H1 (cell line): ENCODE results near the gene CUL9. TPM values are rescaled to one million over a fixed set of nuclear protein-coding genes. Genes with fewer than 3 reads are reported as not detected.
A peak's percentile ranks its signal among the peaks of the same experiment; 100 is the strongest.

Source experiments
- ASH2L ChIP-seq: fragments of 200-600, 300-600 bp; sonication (generic); IDR thresholded peaks from one replicate; pipeline ENCODE4 v1.7.1; 2017; ENCODE audit warnings: low read length
- CHD2 ChIP-seq: IDR thresholded peaks from 2 replicates; pipeline ENCODE4 v1.6.1; 2012; ENCODE audit warnings: low read length, improper control_type of control experiment
- CHD7 ChIP-seq: fragments of 300-600 bp; sonication (generic); IDR thresholded peaks from 2 replicates; pipeline ENCODE4 v1.7.1; 2012; ENCODE audit warnings: low read length, moderate library complexity, mild to moderate bottlenecking, inconsistent platforms; ENCODE audit not compliant: insufficient replicate concordance
- FOSL1 ChIP-seq: IDR thresholded peaks from 2 replicates; pipeline ENCODE4 v1.6.1; 2011; ENCODE audit warnings: mild to moderate bottlenecking, low read depth, low read length, moderate library complexity; ENCODE audit not compliant: insufficient read depth
- HDAC6 ChIP-seq: IDR thresholded peaks from one replicate; pipeline ENCODE4 v1.7.1; 2012; ENCODE audit warnings: low read depth, mild to moderate bottlenecking, inconsistent platforms, low read length, moderate library complexity
- JUN ChIP-seq: IDR thresholded peaks from 2 replicates; pipeline ENCODE4 v1.6.1; 2011; ENCODE audit warnings: low read depth, mild to moderate bottlenecking, improper control_type of control experiment, low read length
- KDM5A ChIP-seq: fragments of 200-600 bp; IDR thresholded peaks from 2 replicates; pipeline ENCODE4 v1.7.1; 2012; ENCODE audit warnings: mild to moderate bottlenecking, low read length, inconsistent platforms, mixed read lengths
- NANOG ChIP-seq: IDR thresholded peaks from 2 replicates; pipeline ENCODE4 v1.6.1; 2011; ENCODE audit warnings: low read length, low read depth, mild to moderate bottlenecking, inconsistent platforms; ENCODE audit not compliant: insufficient read depth, poor library complexity, severe bottlenecking
- POU5F1 ChIP-seq: IDR thresholded peaks from 2 replicates; pipeline ENCODE4 v1.6.1; 2011; ENCODE audit warnings: low read depth, mild to moderate bottlenecking, low read length, moderate library complexity
- TAF7 ChIP-seq: optimal IDR thresholded peaks from 2 replicates; pipeline ENCODE3; 2011; ENCODE audit warnings: low read depth, mild to moderate bottlenecking, inconsistent platforms, low read length, moderate library complexity, borderline replicate concordance
- TCF12 ChIP-seq: IDR thresholded peaks from 2 replicates; pipeline ENCODE4 v1.6.1; 2011; ENCODE audit warnings: low read depth, mild to moderate bottlenecking, low read length
- polyA plus RNA-seq, 7 experiments: library from polyadenylated mRNA; depleted of rRNA in 3 of 7; stranded (reverse) in 5 of 7; unstranded in 2 of 7; fragments of >200 nt in 5 of 7; fragments of 200-250 nt in 2 of 7; gene quantifications; 1 replicate in 5 of 7; 2 replicates in 1 of 7; 4 replicates in 1 of 7; pipeline versions ENCODE4 v1.2.1 to v1.2.3, GENCODE V29; 2011 to 2013; ENCODE audit warnings: missing spikeins in 2 of 7, mixed read lengths in 2 of 7
- total RNA-seq: library from RNA; stranded (reverse); fragmentation: NEBNext Ultra II Directional; extraction: Animal tissue kit (Norgen Biotek cat#: 25700); gene quantifications from 2 replicates; pipeline ENCODE4 v1.2.1, GENCODE V29; 2021

The CUL9 gene
- total and polyA plus RNA-seq, 2 of the 8 experiments (the other 6 are each of a cell fraction or from before 2014, with no cell fraction given) = 7.7 to 9.8 TPM

- TF ChIP-seq CHD7 (no peak), JUN (no peak), TAF7 (peak; percentile 96), KDM5A (no peak), NANOG (peak; percentile 29), ASH2L (no peak), TCF12 (peak; percentile 64; the same call in 1 of the 2 replicates), HDAC6 (no peak), FOSL1 (peak; percentile 81; the same call in 1 of the 2 replicates), POU5F1 (no peak), CHD2 (peak; percentile 75)
These were observed 10.9 kb upstream of the CUL9 start, which contains the start of gene SRF (continued) for GRCh38 chr6:43170931-43171706.
